Stimulated activated CD8-positive, alpha-beta memory T cell treated with anti-CD3 and anti-CD28 coated beads, Interleukin-15, amount 100 ng/mL, for 1 hour (primary cell): ENCODE results near the gene CHSY1.

Source experiments
- DNase-seq: peaks from one replicate; pipeline ENCODE4 v3.0.0-alpha.2; 2020; ENCODE audit warnings: low read depth

Gene CHSY1

DNA sequence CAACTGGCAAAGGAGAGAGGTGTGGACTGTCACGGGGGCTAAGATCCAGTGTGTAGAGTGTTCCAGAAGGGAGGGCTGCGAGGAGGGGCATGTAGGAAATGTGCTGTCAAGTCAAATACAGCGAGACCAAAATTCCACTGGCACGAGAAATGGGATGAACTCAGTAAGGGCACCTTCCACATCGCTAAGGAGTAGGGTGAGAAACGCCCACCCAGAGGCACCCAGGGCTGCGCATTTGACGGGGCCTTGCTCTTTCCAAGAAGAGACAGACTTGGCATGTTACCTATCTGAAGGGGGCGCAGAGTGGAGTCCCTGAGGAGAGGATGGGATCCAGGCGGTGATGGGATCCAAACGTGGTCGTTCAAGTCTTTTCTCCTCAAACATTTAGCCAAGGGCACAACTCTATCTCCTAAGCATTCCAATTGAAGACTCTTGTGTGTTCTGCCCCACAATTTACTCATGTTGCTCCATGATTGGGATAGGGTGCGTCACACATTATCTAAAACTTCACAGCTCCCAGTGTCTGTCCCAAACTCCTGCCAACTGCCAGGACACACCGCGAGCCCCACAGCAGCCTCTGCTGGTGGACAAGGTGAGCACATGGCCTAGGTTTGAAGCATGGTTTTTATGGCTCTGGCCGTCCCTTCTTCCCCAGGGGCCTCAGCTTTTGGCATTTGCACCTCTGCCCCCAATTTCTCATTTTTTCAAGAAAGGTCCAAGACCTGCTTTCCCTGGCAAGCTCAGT is 17.8 kb upstream of the CHSY1 start:
- DNase-seq, result no peak

DNA sequence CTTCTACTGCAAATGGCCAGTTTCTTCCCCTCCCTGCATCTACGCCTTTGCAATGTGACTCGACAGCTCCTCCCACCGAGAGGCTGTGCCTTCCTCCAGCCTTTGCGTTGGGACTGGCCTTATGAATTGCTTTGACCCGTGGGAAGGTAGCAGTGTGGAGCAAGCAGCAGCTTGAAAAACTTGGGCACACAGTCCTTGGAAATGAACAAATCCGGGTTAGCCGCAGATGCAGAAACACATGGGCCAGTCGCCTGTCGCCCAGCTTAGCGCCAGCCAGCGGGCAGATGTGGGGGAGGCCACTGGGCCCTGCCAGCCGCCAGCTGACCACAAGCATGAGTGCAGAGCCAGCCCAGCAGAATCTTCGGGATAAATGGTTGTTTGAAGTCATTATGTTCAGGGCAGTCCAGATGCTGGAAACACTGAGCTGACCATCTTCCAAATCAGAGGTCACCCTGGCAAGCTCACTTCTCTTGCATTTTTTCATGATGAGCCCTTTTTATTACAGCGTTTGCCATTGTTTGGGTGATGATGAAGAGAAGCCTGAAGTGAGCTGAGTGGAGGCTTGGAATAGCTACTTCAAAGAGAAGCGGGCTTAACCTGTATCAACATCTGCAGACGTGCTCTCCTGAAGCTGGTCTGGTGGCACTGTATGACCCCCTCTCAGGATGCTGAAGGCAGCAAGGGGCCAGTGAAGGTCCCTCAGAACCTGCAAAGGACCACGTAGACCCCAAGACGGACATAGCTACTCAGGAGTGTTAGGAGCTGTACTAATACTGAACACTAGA is 15.7 kb upstream of the CHSY1 start:
- DNase-seq, result no peak

DNA sequence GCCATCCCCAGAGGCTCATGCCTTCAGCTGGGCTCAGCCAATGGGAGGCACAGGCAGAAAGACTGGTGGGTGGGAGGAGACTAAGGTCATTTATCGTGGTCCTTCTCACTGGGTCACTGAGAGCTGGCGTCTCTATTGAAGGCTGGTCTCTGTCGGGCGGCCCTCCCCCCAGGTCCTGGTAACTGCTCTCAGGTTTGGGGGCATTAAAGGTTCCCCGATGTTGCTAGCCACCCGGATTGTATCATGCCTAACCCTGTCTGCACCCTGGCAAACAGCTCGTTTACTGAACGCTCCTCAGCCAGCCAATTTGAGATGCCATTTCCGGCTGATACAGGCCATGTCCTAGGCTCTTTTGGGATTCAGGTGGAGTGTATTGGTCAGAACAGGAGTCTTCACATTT is 14.9 kb upstream of the CHSY1 start:
- no peak for DNase-seq

DNA sequence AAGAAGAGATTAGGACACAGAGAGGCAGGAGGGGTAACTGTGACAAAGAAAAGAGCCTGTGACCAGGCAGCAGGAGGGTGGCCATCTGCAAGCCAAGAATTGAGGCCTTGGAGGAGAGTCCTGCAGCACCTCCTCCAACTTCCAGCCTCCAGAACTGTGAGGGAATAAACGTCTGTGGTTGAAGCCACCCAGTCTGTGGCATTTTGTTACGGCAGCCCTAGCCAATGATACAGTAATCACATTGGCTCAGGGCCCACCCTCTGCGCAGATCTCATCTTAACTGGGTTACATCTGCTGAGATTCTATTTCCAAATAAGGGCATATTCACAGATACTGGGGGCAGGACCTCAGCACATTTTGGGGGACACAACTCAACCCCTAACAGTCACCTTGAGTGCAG is 14.2 kb upstream of the CHSY1 start:
- DNase-seq, result no peak

DNA sequence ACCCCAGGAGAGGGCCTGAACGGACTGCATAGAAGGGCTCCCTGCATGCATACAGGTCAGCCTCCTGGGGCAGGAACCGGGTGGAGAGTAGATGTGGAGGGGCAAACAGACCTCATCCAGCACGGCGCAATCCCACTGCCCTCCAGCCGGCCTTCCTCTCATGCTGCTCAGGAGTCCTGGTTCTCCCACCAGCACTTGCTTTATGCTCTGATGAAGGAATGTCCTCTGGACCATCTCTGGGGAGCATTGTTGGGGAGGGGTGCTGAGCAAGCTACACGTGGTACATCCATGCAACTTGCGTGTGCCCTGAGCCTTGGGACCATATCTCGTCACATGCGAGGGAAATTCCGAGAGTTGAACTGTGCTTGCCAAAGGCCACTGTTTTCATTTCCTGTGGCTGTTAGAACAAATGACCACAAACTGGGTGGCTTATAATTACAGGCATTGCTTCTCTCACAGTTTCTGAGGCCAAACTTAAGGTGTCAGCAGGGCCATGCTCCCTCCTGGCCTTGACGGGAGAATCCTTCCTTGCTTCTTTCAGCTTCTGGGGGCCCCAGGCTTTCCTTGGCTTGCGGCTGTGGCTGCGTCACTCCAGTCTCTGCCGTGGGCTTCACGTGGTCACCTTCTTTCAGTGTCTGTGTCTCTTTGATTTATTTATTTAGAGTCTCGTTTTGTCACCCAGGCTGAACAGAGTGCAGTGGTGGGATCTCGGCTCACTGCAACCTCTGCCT is 13.2 kb upstream of the CHSY1 start:
- DNase-seq, result no peak

DNA sequence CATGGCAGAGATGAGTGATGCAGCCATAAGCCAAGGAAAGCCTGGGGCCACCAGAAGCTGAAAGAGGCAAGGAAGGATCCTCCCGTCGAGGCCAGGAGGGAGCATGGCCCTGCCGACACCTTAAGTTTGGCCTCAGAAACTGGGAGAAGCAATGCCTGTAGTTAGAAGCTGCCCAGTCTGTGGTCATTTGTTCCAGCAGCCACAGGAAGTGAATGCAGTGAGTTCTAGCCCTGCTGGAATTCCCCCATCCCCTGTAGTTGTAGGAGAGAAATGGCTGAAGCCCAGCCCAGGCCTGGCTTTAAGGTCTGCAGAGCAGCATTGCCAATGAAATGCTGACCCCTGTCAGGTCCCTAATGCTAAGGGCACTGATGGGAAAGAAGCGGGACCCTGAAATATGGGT is 12.2 kb upstream of the CHSY1 start:
- DNase-seq, result no peak

DNA sequence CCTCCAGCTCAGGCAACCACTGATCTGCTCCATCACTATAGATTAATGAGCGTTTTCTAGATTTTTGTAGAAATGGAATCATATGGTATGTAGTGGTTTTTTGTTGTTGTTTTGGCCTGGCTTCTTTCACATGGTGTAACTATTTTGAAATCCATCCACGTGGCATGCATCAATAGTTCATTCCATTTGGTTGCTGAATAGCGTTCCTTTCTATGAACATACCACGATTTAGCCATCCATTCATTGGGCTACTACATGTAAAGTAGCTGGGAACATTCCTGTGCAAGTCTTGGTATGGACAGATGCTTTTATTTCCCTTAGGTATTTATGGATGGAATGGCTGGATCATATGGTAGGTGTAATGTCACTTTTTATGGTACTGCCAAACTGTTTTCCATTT is 10.7 kb upstream of the CHSY1 start:
- no peak for DNase-seq

DNA sequence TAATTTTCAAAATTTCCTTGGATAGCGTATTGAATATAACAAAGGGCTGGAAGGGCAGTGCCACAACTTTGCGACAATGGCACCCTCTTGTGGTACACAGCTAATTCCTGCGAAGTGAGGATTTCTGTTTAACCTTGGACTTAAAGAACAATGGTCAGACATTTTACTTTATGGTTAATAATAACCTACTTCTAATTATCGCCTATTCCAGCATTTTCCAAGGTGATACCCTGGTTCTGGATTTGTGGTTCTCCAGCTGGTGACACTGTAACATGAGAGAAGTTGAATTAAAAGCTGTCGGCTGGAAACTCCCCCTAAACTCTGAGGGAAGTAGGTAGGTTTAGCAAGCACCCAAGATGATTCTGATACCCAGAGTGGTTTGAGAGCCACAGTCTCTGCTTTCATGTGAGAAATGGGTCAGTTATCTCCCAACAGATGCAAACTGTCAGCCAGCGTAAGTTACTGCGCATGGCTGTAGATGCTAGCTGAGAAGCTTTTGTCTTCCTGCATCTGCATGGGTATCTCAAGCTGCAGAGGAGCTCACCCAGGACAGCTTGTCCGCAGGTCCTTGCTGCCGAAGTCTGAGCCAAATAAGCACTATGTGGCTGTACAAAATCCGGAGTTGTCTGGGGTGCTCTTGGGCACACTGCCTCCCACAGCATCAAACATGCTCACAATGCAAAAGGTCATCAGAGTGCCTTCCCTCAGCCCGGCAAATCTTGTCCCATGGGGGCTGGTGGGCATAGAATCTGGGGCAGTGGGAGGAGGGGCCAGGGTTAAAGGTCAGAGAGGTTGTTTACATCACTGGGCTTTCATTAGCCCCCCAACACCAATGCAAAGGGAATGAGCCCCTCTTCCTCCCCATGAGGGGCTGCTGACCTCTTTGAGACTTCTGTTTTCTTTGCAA is 6.6 kb upstream of the CHSY1 start:
- DNase-seq, result peak; percentile 37

DNA sequence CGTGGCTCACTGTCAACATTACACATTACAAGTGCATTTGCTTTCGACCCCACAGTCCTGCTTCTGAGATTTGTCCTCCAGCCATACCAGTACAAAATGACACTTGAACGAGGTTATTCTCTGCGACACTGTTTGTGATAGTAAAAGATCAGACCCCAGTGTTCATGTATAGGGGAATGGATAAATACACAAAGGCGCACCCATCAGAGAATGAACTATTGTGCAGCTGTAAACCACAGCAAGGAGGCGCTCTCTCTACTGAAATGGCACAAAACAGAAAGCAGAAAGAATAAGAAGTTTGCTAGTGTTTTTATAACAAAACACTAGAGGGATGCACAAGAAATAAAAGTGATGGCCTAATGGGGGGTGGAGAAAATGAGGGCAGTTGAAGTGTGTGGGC is 4.9 kb upstream of the CHSY1 start:
- no peak for DNase-seq

DNA sequence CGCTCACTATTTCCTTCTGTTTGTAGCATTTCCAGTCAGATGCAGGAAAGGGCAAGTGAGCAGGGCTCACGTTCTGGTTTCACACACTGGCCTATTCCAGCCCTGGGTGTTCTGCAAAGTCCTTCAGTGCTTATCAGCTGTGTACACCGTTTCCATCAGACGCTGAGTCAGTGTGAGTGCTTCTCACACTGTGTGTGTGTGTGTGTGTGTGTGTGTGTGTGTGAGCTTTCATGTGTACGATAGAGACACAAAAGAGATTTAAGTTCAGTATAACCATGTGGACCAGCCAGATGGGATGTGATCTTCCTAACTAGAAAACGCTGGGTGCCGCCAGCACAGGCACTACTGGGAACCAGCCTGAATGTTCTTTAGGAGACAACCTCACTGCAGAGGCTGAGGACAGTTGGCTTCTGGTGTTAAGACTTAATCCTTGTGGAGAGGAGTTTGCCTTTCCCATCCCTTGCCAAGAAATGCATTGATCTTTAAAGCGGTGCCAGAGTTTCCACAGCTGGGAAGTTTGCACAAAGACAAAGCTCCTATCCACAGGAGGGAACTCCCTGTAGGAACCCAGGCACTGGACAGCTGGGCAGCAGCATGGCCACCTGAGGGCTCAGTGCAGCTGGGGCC is 3.9 kb upstream of the CHSY1 start:
- DNase-seq, result no peak

DNA sequence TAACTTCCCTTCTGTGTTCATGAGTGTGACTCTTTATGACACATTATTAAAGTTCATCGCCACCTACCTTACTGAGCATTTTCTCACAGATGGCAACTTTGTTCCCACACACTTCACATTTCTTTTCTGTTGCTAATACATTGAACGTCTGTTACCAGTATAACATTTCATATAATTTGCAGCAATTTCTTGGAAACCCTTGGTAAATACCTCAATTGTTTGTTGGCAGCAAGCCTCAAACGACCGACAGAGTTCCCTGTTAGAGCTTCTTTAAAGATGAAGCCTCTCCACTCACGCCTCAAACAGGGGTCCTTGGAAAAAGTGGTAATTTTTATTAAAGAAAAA is 3.2 kb upstream of the CHSY1 start:
- DNase-seq, result no peak

DNA sequence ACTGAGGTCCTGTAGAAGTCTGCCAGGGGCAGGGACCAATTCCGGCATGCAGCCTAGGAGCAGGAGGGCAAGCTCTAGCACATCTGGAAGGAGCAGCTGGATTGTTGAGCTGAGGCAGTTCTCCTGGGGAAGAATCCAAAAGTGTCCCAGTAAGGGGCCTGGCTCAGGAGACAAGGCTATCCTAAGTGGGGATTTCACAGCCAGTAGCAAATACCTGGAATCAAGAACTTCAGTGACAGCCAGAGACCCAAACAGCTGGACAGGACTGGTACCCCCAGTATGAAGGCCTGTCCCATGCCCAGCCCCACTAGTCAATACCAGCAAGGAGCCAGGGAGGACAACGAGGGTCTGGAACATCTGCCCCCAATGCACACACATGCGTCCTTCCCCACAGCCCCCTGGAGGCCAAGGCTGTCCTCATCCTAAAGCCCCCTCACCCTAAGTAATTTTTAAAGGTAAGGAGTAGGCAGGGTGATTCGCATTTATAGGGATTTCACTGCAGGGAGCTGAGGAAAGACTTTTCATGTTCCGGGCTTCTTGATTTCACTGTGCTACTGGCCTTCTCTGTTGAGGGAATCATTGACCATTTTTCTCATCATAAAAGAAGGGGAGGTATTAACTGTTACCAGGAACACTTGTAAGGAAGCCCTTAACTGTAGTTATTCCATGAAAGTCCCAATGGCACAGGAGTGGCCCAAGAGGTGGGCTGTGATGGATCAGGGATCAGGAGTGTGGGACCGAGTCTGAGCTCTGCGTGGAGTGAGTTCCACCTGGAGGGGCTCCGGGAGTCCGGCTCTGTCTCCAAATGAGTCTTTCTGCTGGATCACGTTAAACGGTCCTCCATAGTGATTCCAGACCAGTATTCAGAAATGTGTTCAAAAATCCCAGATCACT is 2.6 kb upstream of the CHSY1 start:
- no peak for DNase-seq

DNA sequence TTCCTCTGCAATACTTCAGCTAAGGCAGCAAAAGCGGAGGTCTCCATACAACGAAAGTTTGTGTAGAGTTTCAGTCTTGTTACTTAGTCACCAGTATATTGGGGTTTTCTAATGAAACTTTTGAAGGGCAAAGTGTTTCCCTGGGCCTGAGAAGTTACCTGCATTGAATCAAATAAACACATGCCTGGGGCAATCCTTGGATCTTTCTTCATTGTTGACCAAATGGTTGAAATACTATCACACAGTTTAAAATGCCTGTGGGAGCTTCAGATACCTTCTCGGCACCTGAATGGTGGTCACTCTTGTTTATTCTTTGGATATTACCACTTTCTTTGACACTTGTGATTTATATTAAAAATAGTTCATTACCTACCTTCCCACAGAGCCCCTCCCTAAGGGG is 988 bp upstream of the CHSY1 start:
- no peak for DNase-seq

DNA sequence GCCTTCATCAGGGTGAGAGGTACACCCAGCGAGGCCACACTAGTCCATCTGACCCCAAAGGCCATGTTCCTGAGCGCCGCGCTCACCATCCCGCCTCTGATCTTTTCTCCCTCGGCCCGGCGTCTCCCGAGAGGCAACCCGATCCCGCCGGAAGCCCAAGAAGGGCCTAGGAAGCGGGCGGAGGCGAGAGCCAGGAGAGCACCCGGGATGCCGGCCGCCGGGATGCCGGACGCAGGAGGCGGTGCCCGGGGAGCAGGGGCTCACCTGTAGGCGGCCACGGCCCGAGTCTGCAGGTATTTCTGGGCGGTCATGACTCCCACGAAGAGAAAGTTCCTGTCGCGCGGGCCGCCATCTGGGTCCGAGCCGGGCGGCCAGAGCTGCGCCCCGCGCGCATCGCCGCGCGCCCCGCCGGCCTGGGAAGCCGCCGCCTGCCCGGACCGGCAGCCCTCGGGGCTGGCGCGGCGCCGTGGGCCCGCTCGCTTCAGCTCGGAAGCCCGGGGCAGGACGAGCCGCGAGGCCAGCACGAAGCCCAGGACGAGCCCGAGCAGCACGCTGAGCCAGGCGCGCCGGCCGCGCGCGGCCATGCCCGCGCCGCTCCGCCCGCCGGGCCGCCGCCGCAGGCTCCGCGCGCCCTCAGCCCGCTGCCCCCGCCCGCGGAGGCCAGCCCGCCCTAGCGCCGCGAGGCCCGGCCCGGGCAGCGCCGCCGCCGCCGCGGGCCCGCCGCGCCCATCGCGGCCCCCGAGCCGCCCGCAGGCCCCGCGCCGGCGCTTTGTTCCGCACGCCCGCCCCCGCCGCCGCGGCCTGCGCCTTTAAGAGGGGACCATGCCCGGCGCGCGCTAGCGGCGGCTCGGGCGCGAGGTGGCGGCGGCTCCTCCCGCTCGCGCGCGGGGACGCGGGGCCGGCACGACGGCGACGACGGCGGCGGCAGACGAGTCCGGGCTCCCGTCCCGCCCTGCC is 697 bp downstream of the CHSY1 start:
- DNase-seq, result no peak

DNA sequence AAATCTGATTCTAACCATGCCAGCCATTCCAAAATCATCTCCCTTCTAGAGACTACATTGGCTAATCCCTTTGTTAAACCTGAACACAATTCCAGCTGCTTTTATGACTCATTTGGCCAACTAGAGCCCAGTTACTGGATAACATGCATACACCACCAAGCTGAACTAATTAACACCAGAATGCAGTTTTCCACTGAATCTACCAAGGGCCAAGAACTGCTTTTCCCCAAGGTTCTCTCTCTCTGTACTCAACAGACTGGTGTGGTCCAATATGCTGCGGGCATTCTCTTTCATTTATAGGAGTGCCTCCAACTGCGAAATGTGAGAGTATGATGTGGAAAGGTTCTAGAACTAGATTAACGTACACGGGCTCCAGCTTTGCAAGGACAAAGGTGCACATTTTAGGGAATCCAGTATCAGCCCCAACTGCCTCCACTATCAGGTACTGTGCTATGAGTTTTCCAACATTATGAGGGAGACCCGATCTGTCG is 1.5 kb downstream of the CHSY1 start:
- no peak for DNase-seq

DNA sequence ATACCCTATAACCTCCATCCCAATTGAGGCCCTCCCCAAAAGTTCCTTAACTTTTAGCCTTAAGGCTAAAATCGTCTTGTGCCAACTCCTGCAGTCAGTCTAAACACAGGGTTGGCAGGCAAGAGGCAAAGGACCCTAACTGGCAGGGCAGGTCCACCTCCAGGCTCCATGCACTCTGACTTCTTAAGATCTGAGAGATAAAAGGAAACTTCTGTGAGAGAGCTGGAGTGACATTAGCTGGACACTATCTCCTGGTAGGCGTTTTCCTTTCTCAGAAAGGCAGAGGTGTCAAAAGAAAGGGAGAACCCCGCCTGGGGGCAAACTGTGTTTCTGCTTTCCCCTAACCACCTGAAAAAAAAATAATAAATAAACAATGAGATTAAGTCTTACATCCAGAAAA is 3.6 kb downstream of the CHSY1 start:
- DNase-seq, result no peak

DNA sequence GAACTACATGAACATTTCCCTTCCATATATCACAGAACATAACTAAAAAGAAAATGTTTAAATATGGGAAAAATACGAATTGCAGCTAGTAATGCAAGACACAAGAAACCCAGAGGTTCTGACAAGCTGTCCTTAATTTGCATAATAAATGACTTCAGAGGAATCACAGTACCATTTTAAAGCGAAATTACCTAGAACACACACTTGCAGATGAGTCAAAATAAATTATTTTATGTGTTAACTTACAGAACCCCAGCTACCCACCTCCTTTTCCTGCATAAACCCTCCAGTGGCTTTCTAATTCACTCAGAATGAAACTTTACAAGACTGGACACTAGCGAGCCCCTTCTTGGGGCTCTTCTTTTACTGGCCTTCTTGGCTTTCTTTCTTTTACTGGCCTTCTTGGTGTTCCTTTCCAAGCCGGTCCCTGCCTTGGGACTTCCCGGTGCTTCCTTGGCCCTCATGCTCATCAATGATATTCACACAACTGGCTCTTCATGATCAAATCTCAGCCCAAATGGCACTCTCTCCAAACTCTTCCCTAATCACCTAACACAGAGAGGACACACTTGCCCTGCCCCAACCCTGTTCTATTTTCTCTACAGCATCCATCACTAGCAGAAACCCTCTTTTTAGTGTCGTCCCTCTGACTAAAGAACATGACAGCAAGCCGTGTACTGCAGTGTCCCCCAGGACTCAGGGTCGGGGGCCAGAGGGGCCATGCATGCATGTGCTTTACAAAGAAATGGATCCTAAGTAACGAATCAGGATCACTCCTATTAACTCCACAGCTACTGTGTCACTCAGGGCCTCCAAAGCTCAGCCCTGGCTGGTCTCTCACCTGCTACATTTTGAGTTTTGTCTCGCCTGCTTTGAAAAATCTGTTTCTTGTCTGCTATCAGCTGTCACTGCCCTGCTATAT is 4.8 kb downstream of the CHSY1 start:
- no peak for DNase-seq

DNA sequence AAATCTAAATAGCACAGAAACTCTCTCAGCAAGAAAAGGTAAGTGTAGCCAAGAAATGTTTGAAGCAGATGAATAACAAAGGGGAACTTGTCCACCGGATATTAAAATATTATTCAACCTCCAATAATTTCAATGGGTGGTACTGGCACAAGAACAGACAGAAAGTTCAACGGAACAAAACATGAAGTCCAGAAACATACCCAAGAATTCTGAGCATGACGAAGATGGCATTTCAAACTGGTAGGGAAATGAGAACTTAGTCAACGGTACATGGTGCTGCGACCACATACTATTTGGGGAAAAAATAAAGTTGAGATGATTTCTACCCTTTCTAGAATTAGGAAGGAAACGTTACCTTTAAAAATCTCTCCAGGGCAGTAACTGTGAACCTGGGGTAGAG is 5.5 kb downstream of the CHSY1 start:
- DNase-seq, result no peak
